Measurements from ENCODE around the gene PTPRN2.
"Not testable (repeated sequence)": the region's sequence is repeated elsewhere in the genome, so short reads cannot be mapped to it uniquely, and the experiment has no call there.

The PTPRN2 gene

GRCh38 chr7:157709531-157710251 is 877.9 kb downstream of the PTPRN2 start:
- DNase-seq, result no peak

GRCh38 chr7:157708919-157709295 is 878.7 kb downstream of the PTPRN2 start:
- DNase-seq, result no peak

- no peak for DNase-seq
These were observed 879.4 kb downstream of the PTPRN2 start for GRCh38 chr7:157707983-157708918.

- DNase-seq, result no peak
These were observed 883.3 kb downstream of the PTPRN2 start for GRCh38 chr7:157704365-157704764.

DNA sequence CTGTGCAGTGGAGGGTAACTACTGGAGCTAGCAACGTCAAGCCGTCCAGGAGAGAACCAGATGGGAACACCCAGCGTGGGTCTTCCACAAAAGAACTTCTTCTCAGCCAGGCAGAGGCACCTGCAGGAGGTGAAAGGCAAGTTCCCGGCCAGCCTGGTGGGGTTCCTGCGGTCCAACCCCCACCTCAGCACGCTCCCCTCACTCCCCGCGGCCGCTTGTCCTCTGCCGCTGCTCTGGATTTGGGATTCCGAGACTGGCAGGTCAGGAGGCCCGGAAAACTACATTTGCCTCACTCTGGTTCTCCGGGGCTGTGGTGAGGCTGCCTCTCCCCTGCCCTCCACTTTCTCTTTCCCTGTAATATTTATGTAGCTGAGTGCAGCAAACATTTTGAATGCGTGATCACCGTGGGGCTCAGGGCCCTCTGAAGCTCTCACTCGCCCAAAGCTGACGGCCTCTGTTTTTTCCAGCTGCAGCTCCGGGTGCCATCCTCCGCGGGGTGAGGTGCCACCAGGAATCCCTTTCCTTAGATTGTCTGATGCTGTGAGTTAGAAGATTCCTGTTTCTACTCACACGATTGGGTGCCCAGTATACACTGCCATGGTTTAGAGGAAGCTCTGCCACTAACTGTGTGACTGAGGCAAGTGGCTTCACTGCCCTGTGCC is 884.0 kb downstream of the PTPRN2 start:
- DNase-seq, result no peak

DNA sequence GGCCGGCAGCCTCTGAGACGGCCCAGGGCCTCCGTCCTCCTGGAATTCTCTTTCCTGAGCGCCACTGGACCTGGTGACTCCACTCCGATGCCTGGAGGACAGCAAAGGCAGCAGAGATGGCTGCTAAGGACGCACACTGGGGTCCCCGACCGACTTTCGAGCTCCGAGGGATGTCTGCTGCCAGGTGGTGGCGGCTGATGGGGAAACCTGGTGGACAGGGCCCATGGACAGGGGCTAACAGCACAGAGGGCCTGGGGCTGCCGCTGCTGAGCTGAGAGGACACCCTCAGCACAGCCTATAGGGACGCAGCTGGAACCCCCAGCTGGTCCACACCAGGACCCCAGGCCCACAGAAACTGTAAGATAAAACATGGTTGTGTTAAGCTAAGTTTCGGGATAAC is 884.5 kb downstream of the PTPRN2 start:
- DNase-seq, result no peak

GRCh38 chr7:157702311-157703023 is 885.2 kb downstream of the PTPRN2 start:
- no peak for DNase-seq

DNA sequence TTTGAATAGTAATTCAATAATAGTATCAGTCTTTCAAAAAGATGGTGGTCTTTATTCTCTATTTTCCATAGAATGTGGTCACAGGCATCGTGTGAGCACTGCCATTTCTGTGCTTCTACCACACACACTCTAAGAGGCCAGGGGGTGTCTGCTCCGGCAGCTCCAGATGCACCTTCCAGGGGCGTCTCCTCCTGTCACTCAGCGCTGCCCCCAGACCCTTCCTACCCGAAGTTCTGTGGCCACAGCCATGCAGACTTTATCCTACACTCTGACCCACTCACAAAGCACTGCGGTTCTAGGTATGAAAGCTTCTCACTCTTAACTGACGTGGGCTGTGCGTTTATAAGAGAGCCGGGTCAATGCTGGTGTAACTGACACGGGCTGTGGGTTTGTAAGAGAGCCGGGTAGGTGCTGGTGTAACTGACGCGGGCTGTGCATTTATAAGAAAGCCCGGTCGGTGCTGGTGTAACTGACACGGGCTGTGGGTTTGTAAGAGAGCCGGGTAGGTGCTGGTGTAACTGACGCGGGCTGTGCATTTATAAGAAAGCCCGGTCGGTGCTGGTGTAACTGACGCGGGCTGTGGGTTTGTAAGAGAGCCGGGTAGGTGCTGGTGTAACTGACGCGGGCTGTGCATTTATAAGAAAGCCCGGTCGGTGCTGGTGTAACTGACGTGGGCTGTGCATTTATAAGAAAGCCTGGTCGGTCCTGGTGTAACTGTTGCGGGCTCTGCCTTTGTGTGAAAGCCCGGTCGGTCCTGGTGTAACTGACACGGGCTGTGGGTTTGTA is 886.0 kb downstream of the PTPRN2 start:
- not testable (repeated sequence) for DNase-seq

GRCh38 chr7:157700231-157701005 is 887.2 kb downstream of the PTPRN2 start:
- DNase-seq, result no peak

DNA sequence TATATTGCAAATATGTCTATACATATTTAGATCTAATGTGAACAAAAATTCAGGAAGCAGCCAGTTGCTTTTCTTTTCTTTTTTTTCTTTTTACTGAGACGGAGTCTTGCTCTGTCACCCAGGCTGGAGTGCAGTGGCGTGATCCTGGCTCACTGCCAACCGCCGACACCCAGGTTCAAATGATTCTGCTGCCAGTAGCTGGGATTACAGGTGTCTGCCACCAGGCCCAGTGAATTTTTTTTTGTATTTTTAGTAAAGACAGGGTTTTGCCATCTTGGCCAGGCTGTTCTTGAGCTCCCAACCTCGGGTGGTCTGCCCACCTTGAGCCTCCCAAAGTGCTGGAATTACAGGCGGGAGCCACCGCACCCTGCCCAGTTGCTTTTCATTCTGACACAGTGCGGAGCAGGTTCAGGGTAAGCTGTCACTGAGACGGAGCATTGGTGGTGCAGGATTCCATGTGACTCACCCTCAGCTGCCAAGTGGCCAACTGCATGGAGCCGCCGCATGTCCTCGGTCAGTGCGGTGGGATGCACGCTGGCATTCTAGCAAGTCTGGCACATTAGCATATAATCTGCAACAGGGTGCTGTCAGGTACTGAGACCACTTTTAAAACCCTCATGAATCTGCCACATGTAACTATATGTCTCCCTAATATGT is 888.1 kb downstream of the PTPRN2 start:
- DNase-seq, result no peak

- not testable (repeated sequence) for DNase-seq
These were observed 890.3 kb downstream of the PTPRN2 start for GRCh38 chr7:157697287-157697686.

- DNase-seq, result not testable (repeated sequence)
These were observed 892.0 kb downstream of the PTPRN2 start for GRCh38 chr7:157695609-157696008.

DNA sequence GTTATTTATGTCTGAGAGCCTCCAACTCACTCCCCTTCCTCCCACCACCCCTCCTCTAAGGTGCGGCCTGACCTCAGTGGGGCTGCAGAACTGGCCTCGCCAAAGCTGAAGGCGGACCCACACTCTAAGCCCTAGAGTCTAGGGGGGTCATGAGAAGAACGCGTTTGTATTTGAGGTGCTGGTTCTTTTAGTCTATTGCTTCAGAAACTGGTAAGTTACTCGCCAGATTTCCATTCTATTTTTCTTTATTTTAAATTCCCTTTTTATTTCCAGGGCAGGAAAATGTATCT is 893.3 kb downstream of the PTPRN2 start:
- no peak for DNase-seq

- DNase-seq, result no peak
These were observed 893.9 kb downstream of the PTPRN2 start for GRCh38 chr7:157693521-157694375.

GRCh38 chr7:157693071-157693520 is 894.5 kb downstream of the PTPRN2 start:
- no peak for DNase-seq

DNA sequence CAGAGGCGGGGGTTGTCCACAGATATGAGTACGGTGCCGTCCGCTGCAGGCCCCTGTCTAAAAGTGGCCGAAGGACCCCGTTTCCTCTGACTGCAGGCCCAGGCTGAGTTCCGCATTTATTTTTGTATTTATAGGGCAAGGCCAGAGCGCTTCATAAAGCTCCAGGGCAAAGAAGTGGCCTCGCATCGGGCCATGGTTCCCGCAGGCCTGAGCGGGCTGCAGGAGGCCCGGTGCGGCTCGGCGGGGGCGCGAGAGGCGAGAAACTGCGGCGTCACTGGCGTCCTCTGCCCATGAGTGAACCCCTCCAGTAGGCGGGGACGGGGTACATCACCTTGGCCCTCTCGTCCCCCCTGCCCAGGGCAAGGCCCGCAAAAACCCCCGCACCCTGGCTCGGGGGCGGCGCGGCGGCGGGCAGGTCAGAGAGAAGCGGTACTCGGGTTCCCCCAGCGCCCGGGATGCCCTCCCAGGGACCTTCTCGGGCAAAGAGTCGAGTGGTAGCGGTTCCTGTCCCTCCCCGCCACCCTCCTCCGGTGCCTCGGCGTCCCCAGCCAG is 895.1 kb downstream of the PTPRN2 start:
- DNase-seq, result no peak

GRCh38 chr7:157691586-157692459 is 895.8 kb downstream of the PTPRN2 start:
- DNase-seq, result no peak

- DNase-seq, result no peak
These were observed 896.6 kb downstream of the PTPRN2 start for GRCh38 chr7:157690833-157691585.
